ENCODE measurements around the gene KCNE5.

GRCh38 chrX:109622270-109622669 is 2.7 kb downstream of the KCNE5 start:
- TF ChIP-seq CTCF (conservative IDR thresholded peaks at IDR 0.05; ENCODE audit: low read depth, low read length) (no peak), EZH2 (IDR thresholded peaks at IDR 0.05; ENCODE audit: borderline replicate concordance, low read depth, low read length, poor library complexity, severe bottlenecking) (no peak)

Measured in A673 (cell line).